ENCODE measurements around the gene SDHAF1. TPM values are rescaled to one million over a fixed set of nuclear protein-coding genes. Genes with fewer than 3 reads are reported as not detected.

The SDHAF1 gene
- polyA plus RNA-seq, 2 donors: 8.6 to 18.0 TPM

Other genes starting within 250 kb of the SDHAF1 start
- 10 to 100 TPM; 17.4 to 43.4 TPM for gene U2AF1L4, start 249.8 kb upstream of the SDHAF1 start, polyA plus RNA-seq
- 100 to 1,000 TPM in 1 of 2 donors, 10 to 100 TPM in 1; 62.5 to 128 TPM for gene PSENEN, start 249.5 kb upstream of the SDHAF1 start, polyA plus RNA-seq
- gene LIN37, start 246.6 kb upstream of the SDHAF1 start, polyA plus RNA-seq: 10 to 100 TPM; 10.6 to 20.9 TPM
- 10 to 100 TPM; 12.5 to 18.3 TPM for gene HSPB6, start 238.2 kb upstream of the SDHAF1 start, polyA plus RNA-seq
- gene PROSER3, start 237.0 kb upstream of the SDHAF1 start, polyA plus RNA-seq: 10 to 100 TPM in 1 of 2 donors, 1 to 10 TPM in 1; 5.5 to 13.8 TPM
- 10 to 100 TPM in 1 of 2 donors, 1 to 10 TPM in 1; 5.7 to 20.8 TPM for gene ARHGAP33, start 219.6 kb upstream of the SDHAF1 start, polyA plus RNA-seq
- not detected for gene PRODH2, start 182.3 kb upstream of the SDHAF1 start, polyA plus RNA-seq
- gene NPHS1, start 142.7 kb upstream of the SDHAF1 start, polyA plus RNA-seq: not detected
- under 1 TPM in 1 of 2 donors, not detected in 1; 0.02 TPM for gene KIRREL2, start 138.3 kb upstream of the SDHAF1 start, polyA plus RNA-seq
- gene APLP1, start 126.6 kb upstream of the SDHAF1 start, polyA plus RNA-seq: 1 to 10 TPM in 1 of 2 donors, under 1 TPM in 1; 0.69 to 1.4 TPM
- gene NFKBID, start 94.6 kb upstream of the SDHAF1 start, polyA plus RNA-seq: 1 to 10 TPM; 6.6 to 8.5 TPM
- 1 to 10 TPM; 6.2 to 6.7 TPM for gene HCST, start 92.7 kb upstream of the SDHAF1 start, polyA plus RNA-seq
- gene TYROBP, start 86.9 kb upstream of the SDHAF1 start, polyA plus RNA-seq: 10 to 100 TPM; 16.7 to 26.8 TPM
- gene LRFN3, start 58.8 kb upstream of the SDHAF1 start, polyA plus RNA-seq: 1 to 10 TPM; 4.9 to 5.0 TPM
- 1 to 10 TPM in 1 of 2 donors, under 1 TPM in 1; 0.87 to 2.7 TPM for gene SYNE4, start 13.6 kb downstream of the SDHAF1 start, polyA plus RNA-seq
- gene ALKBH6, start 19.0 kb downstream of the SDHAF1 start, polyA plus RNA-seq: 10 to 100 TPM; 15.9 to 19.2 TPM
- 1 to 10 TPM; 2.8 to 7.3 TPM for gene CLIP3, start 37.7 kb downstream of the SDHAF1 start, polyA plus RNA-seq
- gene THAP8, start 59.1 kb downstream of the SDHAF1 start, polyA plus RNA-seq: 1 to 10 TPM; 3.9 to 4.3 TPM
- gene WDR62, start 59.7 kb downstream of the SDHAF1 start, polyA plus RNA-seq: 1 to 10 TPM; 2.1 to 2.7 TPM
- under 1 TPM in 1 of 2 donors, not detected in 1; 0.16 TPM for gene OVOL3, start 116.0 kb downstream of the SDHAF1 start, polyA plus RNA-seq
- 10 to 100 TPM; 66.7 to 77.8 TPM for gene POLR2I, start 119.7 kb downstream of the SDHAF1 start, polyA plus RNA-seq
- gene TBCB, start 120.3 kb downstream of the SDHAF1 start, polyA plus RNA-seq: 100 to 1,000 TPM; 100 to 149 TPM
- gene CAPNS1, start 144.9 kb downstream of the SDHAF1 start, polyA plus RNA-seq: 1,000 to 10,000 TPM in 1 of 2 donors, 100 to 1,000 TPM in 1; 919 to 1,019 TPM
- gene COX7A1, start 157.3 kb downstream of the SDHAF1 start, polyA plus RNA-seq: 10 to 100 TPM; 17.3 to 22.9 TPM
- 1 to 10 TPM; 1.9 to 3.5 TPM for gene ZNF565, start 219.5 kb downstream of the SDHAF1 start, polyA plus RNA-seq
- 10 to 100 TPM; 13.4 to 22.2 TPM for gene ZNF146, start 219.9 kb downstream of the SDHAF1 start, polyA plus RNA-seq